Measurements from ENCODE around the gene ZNF451.
A peak's percentile ranks its signal among the peaks of the same experiment; 100 is the strongest.

ZNF451 gene

GRCh38 chr6:57172136-57173055 is 82.4 kb downstream of the ZNF451 start, which contains the start of gene BAG2:
TSS of gene BAG2 (plus strand) at chr6:57172326. CDS start at chr6:57172698, 372 bp downstream.
- no peaks in the 10 kb centered on the region for H3K27me3 ChIP-seq (ENCODE audit: control insufficient read depth in 5 of 5, insufficient read depth in 4 of 5, low read length in 5 of 5)
- H3K36me3 ChIP-seq (ENCODE audit: control insufficient read depth in 5 of 5, insufficient read depth in 5 of 5, low read length in 5 of 5) = peaks cover 1 to 9% (median 3%) of the 10 kb centered on the region in 5 donors
- no peaks in the 10 kb centered on the region for H3K9me3 ChIP-seq (ENCODE audit: control insufficient read depth in 5 of 5, low read length in 5 of 5)
- peak within 1 kb of the TSS; percentile 63 for H3K27ac ChIP-seq (ENCODE audit: low read depth, low read length)
- peaks cover 0 to 26% (median 19%) of the 10 kb centered on the region in 5 donors for H3K4me1 ChIP-seq (ENCODE audit: control insufficient read depth in 5 of 5, insufficient read depth in 5 of 5, low read length in 5 of 5)
- peak within 1 kb of the TSS; percentile 72 to 89 (median 78) for H3K9ac ChIP-seq (ENCODE audit: low read length in 5 of 5)
- peak within 1 kb of the TSS; percentile 74 to 89 (median 83) for H3K4me3 ChIP-seq (ENCODE audit: low read depth in 1 of 5, low read length in 5 of 5)

GRCh38 chr6:57173056-57173885 is 83.3 kb downstream of the ZNF451 start:
- H3K36me3 ChIP-seq (ENCODE audit: control insufficient read depth in 5 of 5, insufficient read depth in 5 of 5, low read length in 5 of 5) = peaks cover 0 to 5% (median 0%) of the 10 kb centered on the region in 5 donors
- peak overlapping the region; percentile 74 to 87 (median 83) for H3K4me3 ChIP-seq (ENCODE audit: low read depth in 1 of 5, low read length in 5 of 5)
- peak overlapping the region; percentile 72 to 89 (median 78) for H3K9ac ChIP-seq (ENCODE audit: low read length in 5 of 5)

GRCh38 chr6:57173886-57174510 is 84.0 kb downstream of the ZNF451 start:
- Histone ChIP-seq H3K9me3 (ENCODE audit: control insufficient read depth in 5 of 5, low read length in 5 of 5) (no peaks in the 10 kb centered on the region), H3K36me3 (ENCODE audit: control insufficient read depth in 5 of 5, insufficient read depth in 5 of 5, low read length in 5 of 5) (no peaks in the 10 kb centered on the region), H3K4me1 (ENCODE audit: control insufficient read depth in 5 of 5, insufficient read depth in 5 of 5, low read length in 5 of 5) (peaks cover 2 to 35% (median 22%) of the 10 kb centered on the region in 5 donors), H3K27me3 (ENCODE audit: control insufficient read depth in 5 of 5, insufficient read depth in 4 of 5, low read length in 5 of 5) (no peaks in the 10 kb centered on the region), H3K27ac (ENCODE audit: low read depth, low read length) (peak overlapping the region; percentile 63), H3K4me3 (ENCODE audit: low read depth in 1 of 5, low read length in 5 of 5) (peak overlapping the region in 4 of 5 donors; percentile 74 to 87 (median 82)), H3K9ac (ENCODE audit: low read length in 5 of 5) (peak overlapping the region in 2 of 5 donors; percentile 6 to 89)

More at GRCh38 chr6:57173056-57173885, 83.3 kb downstream of the ZNF451 start:
- Histone ChIP-seq H3K4me1 (ENCODE audit: control insufficient read depth in 5 of 5, insufficient read depth in 5 of 5, low read length in 5 of 5) (peaks cover 2 to 33% (median 21%) of the 10 kb centered on the region in 5 donors), H3K9me3 (ENCODE audit: control insufficient read depth in 5 of 5, low read length in 5 of 5) (no peaks in the 10 kb centered on the region), H3K27me3 (ENCODE audit: control insufficient read depth in 5 of 5, insufficient read depth in 4 of 5, low read length in 5 of 5) (no peaks in the 10 kb centered on the region), H3K27ac (ENCODE audit: low read depth, low read length) (peak overlapping the region; percentile 63)

GRCh38 chr6:57174511-57174907 is 84.5 kb downstream of the ZNF451 start:
- Histone ChIP-seq H3K27ac (ENCODE audit: low read depth, low read length) (peak overlapping the region; percentile 63), H3K36me3 (ENCODE audit: control insufficient read depth in 5 of 5, insufficient read depth in 5 of 5, low read length in 5 of 5) (no peaks in the 10 kb centered on the region), H3K9me3 (ENCODE audit: control insufficient read depth in 5 of 5, low read length in 5 of 5) (no peaks in the 10 kb centered on the region), H3K9ac (ENCODE audit: low read length in 5 of 5) (no peak overlapping the region), H3K27me3 (ENCODE audit: control insufficient read depth in 5 of 5, insufficient read depth in 4 of 5, low read length in 5 of 5) (no peaks in the 10 kb centered on the region), H3K4me3 (ENCODE audit: low read depth in 1 of 5, low read length in 5 of 5) (no peak overlapping the region), H3K4me1 (ENCODE audit: control insufficient read depth in 5 of 5, insufficient read depth in 5 of 5, low read length in 5 of 5) (peaks cover 2 to 35% (median 22%) of the 10 kb centered on the region in 5 donors)

- peaks cover 2 to 35% (median 19%) of the 10 kb centered on the region in 5 donors for H3K4me1 ChIP-seq (ENCODE audit: control insufficient read depth in 5 of 5, insufficient read depth in 5 of 5, low read length in 5 of 5)
- peak overlapping the region in 4 of 5 donors; percentile 11 to 42 (median 26) for H3K4me3 ChIP-seq (ENCODE audit: low read depth in 1 of 5, low read length in 5 of 5)
- no peaks in the 10 kb centered on the region for H3K9me3 ChIP-seq (ENCODE audit: control insufficient read depth in 5 of 5, low read length in 5 of 5)
- H3K36me3 ChIP-seq (ENCODE audit: control insufficient read depth in 5 of 5, insufficient read depth in 5 of 5, low read length in 5 of 5) = peaks cover 0 to 6% (median 0%) of the 10 kb centered on the region in 5 donors
- H3K27ac ChIP-seq (ENCODE audit: low read depth, low read length) = peak overlapping the region; percentile 70
- H3K27me3 ChIP-seq (ENCODE audit: control insufficient read depth in 5 of 5, insufficient read depth in 4 of 5, low read length in 5 of 5) = no peaks in the 10 kb centered on the region
- peak overlapping the region in 2 of 5 donors; percentile 41 to 44 for H3K9ac ChIP-seq (ENCODE audit: low read length in 5 of 5)
Measured at GRCh38 chr6:57177545-57178265, 87.7 kb downstream of the ZNF451 start.

GRCh38 chr6:57180596-57180995 is 90.6 kb downstream of the ZNF451 start:
- Histone ChIP-seq H3K27me3 (ENCODE audit: control insufficient read depth in 5 of 5, insufficient read depth in 4 of 5, low read length in 5 of 5) (no peaks in the 10 kb centered on the region), H3K9ac (ENCODE audit: low read length in 5 of 5) (no peak overlapping the region), H3K27ac (ENCODE audit: low read depth, low read length) (no peak overlapping the region), H3K4me3 (ENCODE audit: low read depth in 1 of 5, low read length in 5 of 5) (no peak overlapping the region), H3K36me3 (ENCODE audit: control insufficient read depth in 5 of 5, insufficient read depth in 5 of 5, low read length in 5 of 5) (peaks cover 3 to 22% (median 12%) of the 10 kb centered on the region in 5 donors), H3K9me3 (ENCODE audit: control insufficient read depth in 5 of 5, low read length in 5 of 5) (no peaks in the 10 kb centered on the region), H3K4me1 (ENCODE audit: control insufficient read depth in 5 of 5, insufficient read depth in 5 of 5, low read length in 5 of 5) (peaks cover 2 to 14% (median 5%) of the 10 kb centered on the region in 5 donors)

- H3K27me3 ChIP-seq (ENCODE audit: control insufficient read depth in 5 of 5, insufficient read depth in 4 of 5, low read length in 5 of 5) = no peaks in the 10 kb centered on the region
- no peaks in the 10 kb centered on the region for H3K9me3 ChIP-seq (ENCODE audit: control insufficient read depth in 5 of 5, low read length in 5 of 5)
- no peak overlapping the region for H3K27ac ChIP-seq (ENCODE audit: low read depth, low read length)
- H3K4me1 ChIP-seq (ENCODE audit: control insufficient read depth in 5 of 5, insufficient read depth in 5 of 5, low read length in 5 of 5) = peaks cover 2 to 14% (median 5%) of the 10 kb centered on the region in 5 donors
- peaks cover 3 to 24% (median 12%) of the 10 kb centered on the region in 5 donors for H3K36me3 ChIP-seq (ENCODE audit: control insufficient read depth in 5 of 5, insufficient read depth in 5 of 5, low read length in 5 of 5)
- no peak overlapping the region for H3K9ac ChIP-seq (ENCODE audit: low read length in 5 of 5)
- H3K4me3 ChIP-seq (ENCODE audit: low read depth in 1 of 5, low read length in 5 of 5) = no peak overlapping the region
Measured at GRCh38 chr6:57182017-57182432, 92.0 kb downstream of the ZNF451 start.

GRCh38 chr6:57183336-57183735 is 93.3 kb downstream of the ZNF451 start:
- no peak overlapping the region for H3K27ac ChIP-seq (ENCODE audit: low read depth, low read length)
- no peak overlapping the region for H3K9ac ChIP-seq (ENCODE audit: low read length in 5 of 5)
- no peak overlapping the region for H3K4me3 ChIP-seq (ENCODE audit: low read depth in 1 of 5, low read length in 5 of 5)
- H3K4me1 ChIP-seq (ENCODE audit: control insufficient read depth in 5 of 5, insufficient read depth in 5 of 5, low read length in 5 of 5) = peaks cover 0 to 5% (median 0%) of the 10 kb centered on the region in 5 donors
- H3K36me3 ChIP-seq (ENCODE audit: control insufficient read depth in 5 of 5, insufficient read depth in 5 of 5, low read length in 5 of 5) = peaks cover 3 to 24% (median 12%) of the 10 kb centered on the region in 5 donors
- H3K27me3 ChIP-seq (ENCODE audit: control insufficient read depth in 5 of 5, insufficient read depth in 4 of 5, low read length in 5 of 5) = no peaks in the 10 kb centered on the region
- H3K9me3 ChIP-seq (ENCODE audit: control insufficient read depth in 5 of 5, low read length in 5 of 5) = no peaks in the 10 kb centered on the region

- Histone ChIP-seq H3K9me3 (ENCODE audit: control insufficient read depth in 5 of 5, low read length in 5 of 5) (no peaks in the 10 kb centered on the region), H3K4me3 (ENCODE audit: low read depth in 1 of 5, low read length in 5 of 5) (no peak overlapping the region), H3K4me1 (ENCODE audit: control insufficient read depth in 5 of 5, insufficient read depth in 5 of 5, low read length in 5 of 5) (peaks cover 0 to 6% (median 0%) of the 10 kb centered on the region in 5 donors), H3K36me3 (ENCODE audit: control insufficient read depth in 5 of 5, insufficient read depth in 5 of 5, low read length in 5 of 5) (peaks cover 0 to 3% (median 0%) of the 10 kb centered on the region in 5 donors), H3K27ac (ENCODE audit: low read depth, low read length) (no peak overlapping the region), H3K27me3 (ENCODE audit: control insufficient read depth in 5 of 5, insufficient read depth in 4 of 5, low read length in 5 of 5) (no peaks in the 10 kb centered on the region), H3K9ac (ENCODE audit: low read length in 5 of 5) (no peak overlapping the region)
Measured at GRCh38 chr6:57190140-57190539, 100.2 kb downstream of the ZNF451 start.

Data from subcutaneous abdominal adipose tissue (tissue), 5 donors.